ENCODE measurements around the gene BTBD10.

GRCh38 chr11:13388741-13389140 is 74.3 kb downstream of the BTBD10 start:
- TF ChIP-seq CTCF (conservative IDR thresholded peaks at IDR 0.05 in 1 of 2, IDR thresholded peaks at IDR 0.05 in 1 of 2; ENCODE audit: low read depth in 1 of 2, low read length in 2 of 2) (no peak), EZH2 (IDR thresholded peaks at IDR 0.05; ENCODE audit: low read length, missing control alignments) (no peak)
